Esophagus squamous epithelium (tissue), 5 donors: ENCODE measurements around the gene DIS3L2. TPM values are rescaled to one million over a fixed set of nuclear protein-coding genes. Genes with fewer than 3 reads are reported as not detected.

Experiments used
- DNase-seq: peaks from one replicate; lab custom pipeline; 2025; lab: John Stamatoyannopoulos, UW
- H3K27ac ChIP-seq, 4 donors: fragments of 200-600 bp; sonication (generic); one replicate each; pipeline ENCODE4 v1.5.1; 2016 to 2019; ENCODE audit warnings: mild to moderate bottlenecking in 1 of 4
- H3K27me3 ChIP-seq, 4 donors: fragments of 200-600 bp; sonication (generic); 1 replicate in 3 of 4; 2 replicates in 1 of 4; pipeline versions ENCODE4 v1.5.1 to v1.6.0; 2017 to 2021; ENCODE audit warnings: antibody characterized with exemption in 1 of 4
- H3K36me3 ChIP-seq, 3 donors: fragments of 200-600 bp; sonication (generic); one replicate each; pipeline ENCODE4 v1.5.1; 2016 to 2019
- H3K4me1 ChIP-seq, 3 donors: fragments of 200-600 bp; sonication (generic); one replicate each; pipeline ENCODE4 v1.5.1; 2017 to 2019
- H3K4me3 ChIP-seq, 4 donors: fragments of 200-600 bp; sonication (generic); 1 replicate in 3 of 4; 2 replicates in 1 of 4; pipeline ENCODE4 v1.5.1; 2016 to 2019; ENCODE audit warnings: mild to moderate bottlenecking in 2 of 4, moderate library complexity in 1 of 4
- H3K9me3 ChIP-seq, 3 donors: fragments of 200-600 bp; sonication (generic); one replicate each; pipeline ENCODE4 v1.5.1; 2016 to 2019
- POLR2A ChIP-seq, 4 donors: fragments of 450-650 bp; IDR thresholded peaks; one replicate each; pipeline ENCODE4 v1.6.1; 2017; ENCODE audit warnings: antibody characterized with exemption in 4 of 4, mild to moderate bottlenecking in 4 of 4, moderate library complexity in 3 of 4
- WGBS, 2 donors: methylation state at CpG; one replicate each; pipeline ENCODE4 v1.1.5; 2018; 5-methylcytosine and 5-hydroxymethylcytosine counted together
- intact Hi-C: fragments of 100-400 bp; cut with DNase I; formaldehyde crosslinking; loops from one replicate; pipeline ENCODE4 v1.15.0; 2022
- total RNA-seq, 4 donors: library from RNA; depleted of rRNA; stranded (reverse); fragments of >200 nt; gene quantifications; one replicate each; pipeline ENCODE4 v1.1.0, GENCODE V29; 2016
- TF ChIP-seq, protein P1 (sequence below), 6 experiments: fragments of 450-650 bp in 4 of 6; fragments of 200-600 bp in 2 of 6; sonication (generic) in 2 of 6; IDR thresholded peaks; one replicate each; pipeline ENCODE4 v1.5.1; 2016 to 2019; ENCODE audit warnings: antibody characterized with exemption in 6 of 6, mild to moderate bottlenecking in 4 of 6, moderate library complexity in 4 of 6
- donor health status: DM: yes; HTN: yes; CAD: no.

The DIS3L2 gene
- total RNA-seq, 4 donors from 2014 or later, result 14.5 to 42.8 (median 32.4) TPM

GRCh38 chr2:232349946-232350635, 388.6 kb downstream of the DIS3L2 start:
- H3K4me3 ChIP-seq, result no peak overlapping the region
- no peaks in the 10 kb centered on the region for H3K9me3 ChIP-seq
- H3K36me3 ChIP-seq, result no peaks in the 10 kb centered on the region
- WGBS, 2 donors, result 33 to 83% methylated on average over 1 to 9 of the region's 14 CpGs
- intact Hi-C loops, result no loop called here
- no peak for DNase-seq
- TF ChIP-seq, protein P1, sequence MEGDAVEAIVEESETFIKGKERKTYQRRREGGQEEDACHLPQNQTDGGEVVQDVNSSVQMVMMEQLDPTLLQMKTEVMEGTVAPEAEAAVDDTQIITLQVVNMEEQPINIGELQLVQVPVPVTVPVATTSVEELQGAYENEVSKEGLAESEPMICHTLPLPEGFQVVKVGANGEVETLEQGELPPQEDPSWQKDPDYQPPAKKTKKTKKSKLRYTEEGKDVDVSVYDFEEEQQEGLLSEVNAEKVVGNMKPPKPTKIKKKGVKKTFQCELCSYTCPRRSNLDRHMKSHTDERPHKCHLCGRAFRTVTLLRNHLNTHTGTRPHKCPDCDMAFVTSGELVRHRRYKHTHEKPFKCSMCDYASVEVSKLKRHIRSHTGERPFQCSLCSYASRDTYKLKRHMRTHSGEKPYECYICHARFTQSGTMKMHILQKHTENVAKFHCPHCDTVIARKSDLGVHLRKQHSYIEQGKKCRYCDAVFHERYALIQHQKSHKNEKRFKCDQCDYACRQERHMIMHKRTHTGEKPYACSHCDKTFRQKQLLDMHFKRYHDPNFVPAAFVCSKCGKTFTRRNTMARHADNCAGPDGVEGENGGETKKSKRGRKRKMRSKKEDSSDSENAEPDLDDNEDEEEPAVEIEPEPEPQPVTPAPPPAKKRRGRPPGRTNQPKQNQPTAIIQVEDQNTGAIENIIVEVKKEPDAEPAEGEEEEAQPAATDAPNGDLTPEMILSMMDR (IDR thresholded peaks at IDR 0.05), result no peak
- no peak for TF ChIP-seq POLR2A (IDR thresholded peaks at IDR 0.05)
- peaks cover 20 to 64% (median 27%) of the 10 kb centered on the region in 4 donors for H3K27me3 ChIP-seq
- H3K4me1 ChIP-seq, result peaks cover 6 to 31% (median 11%) of the 10 kb centered on the region in 3 donors
- H3K27ac ChIP-seq, result no peak overlapping the region

DNA sequence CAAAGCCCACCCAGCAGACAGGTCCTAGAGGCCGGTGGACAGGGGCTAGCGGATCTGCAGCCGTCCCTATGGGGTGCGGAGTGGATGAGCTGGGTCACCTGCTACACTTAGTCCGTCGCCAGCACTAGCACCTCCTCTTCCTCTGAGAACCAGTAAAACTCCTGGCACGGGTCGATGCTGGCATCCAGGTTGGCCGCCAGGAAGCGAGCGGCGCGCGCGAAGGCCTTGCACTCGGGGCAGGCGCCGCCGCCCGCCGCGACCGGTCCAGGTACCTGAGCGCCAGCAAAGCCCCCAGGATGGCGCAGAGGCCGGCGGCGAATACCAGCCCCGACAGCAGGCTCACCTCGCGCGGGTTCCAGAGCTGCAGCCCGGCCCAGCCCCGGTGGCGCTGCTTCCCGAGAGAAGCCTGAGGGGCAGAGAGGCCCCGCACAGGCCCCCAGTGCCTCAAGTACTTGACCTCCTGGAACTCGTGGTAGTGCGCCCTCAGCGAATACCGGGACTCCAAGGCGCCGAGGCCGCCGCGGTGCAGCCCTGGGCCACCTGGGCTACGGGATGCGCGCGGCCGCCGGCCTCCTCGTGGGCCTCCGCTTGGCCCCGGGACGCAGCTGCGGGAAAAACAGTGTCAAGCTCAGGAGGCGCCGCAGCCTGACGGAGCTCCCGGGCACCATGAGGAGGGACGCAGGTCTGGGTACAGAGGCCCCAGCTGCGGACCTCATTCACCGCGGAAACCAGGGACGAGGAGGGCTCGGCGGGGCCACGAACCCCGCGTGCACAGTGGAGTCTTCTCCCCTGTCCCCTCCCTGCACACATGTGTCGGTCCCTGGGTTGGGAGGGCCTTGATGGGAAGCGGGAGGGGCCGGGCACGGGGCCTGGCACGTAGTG, 389.5 kb downstream of the DIS3L2 start:
- TF ChIP-seq, protein P1 (IDR thresholded peaks at IDR 0.05), result no peak
- no peak for TF ChIP-seq POLR2A (IDR thresholded peaks at IDR 0.05)
- peaks cover 6 to 31% (median 11%) of the 10 kb centered on the region in 3 donors for H3K4me1 ChIP-seq
- 9 to 53% methylated on average over 3 to 18 of the region's 76 CpGs for WGBS, 2 donors
- intact Hi-C loops, result no loop called here
- no peaks in the 10 kb centered on the region for H3K36me3 ChIP-seq
- peaks cover 20 to 65% (median 27%) of the 10 kb centered on the region in 4 donors for H3K27me3 ChIP-seq
- no peak for DNase-seq
- no peaks in the 10 kb centered on the region for H3K9me3 ChIP-seq
- H3K27ac ChIP-seq, result no peak overlapping the region
- H3K4me3 ChIP-seq, result peak overlapping the region in 3 of 4 donors; percentile 5 to 46 (median 28)

DNA sequence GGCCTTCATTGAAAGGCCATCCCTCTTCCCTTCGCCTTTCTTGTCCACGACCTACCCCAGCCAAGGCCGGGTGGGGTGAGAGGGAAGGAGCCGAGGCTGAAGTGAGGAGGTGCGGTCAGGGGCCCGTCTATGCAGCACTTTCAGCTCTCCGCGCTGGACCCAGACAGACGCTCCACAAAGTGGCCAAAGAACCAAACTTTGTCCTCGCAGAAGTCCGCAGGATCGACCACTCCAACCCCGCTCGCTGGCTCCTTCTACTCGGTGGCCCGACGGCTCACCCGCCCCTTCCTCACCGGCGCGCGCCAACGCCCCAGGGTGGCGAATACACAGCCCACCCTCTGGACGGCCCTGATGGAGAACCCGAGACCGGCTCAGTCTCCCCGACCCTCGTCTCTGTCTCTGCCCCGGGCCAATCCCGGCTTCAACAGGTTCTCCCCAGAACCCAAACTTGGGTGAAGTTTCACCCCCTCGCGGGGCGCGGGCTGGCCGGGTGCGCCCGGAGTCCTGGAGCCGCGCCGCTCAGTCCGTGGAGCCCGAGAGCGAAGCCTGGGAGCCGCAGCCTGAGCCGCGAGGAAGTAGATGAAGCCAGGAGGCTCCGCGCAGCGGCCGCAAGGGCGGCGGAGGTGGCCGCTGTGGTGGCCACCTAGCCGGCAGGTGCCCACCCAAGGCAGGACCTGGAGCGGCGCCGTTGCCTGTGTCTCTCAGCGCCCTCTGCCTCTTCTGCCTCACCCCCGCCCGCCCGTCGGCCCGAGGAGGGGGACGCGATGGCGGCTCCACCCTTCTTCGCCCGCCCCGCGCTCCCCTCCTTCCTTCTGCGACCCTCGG, 390.4 kb downstream of the DIS3L2 start:
- H3K27me3 ChIP-seq, result peaks cover 20 to 65% (median 27%) of the 10 kb centered on the region in 4 donors
- 0 to 11% methylated on average over 1 to 12 of the region's 73 CpGs for WGBS, 2 donors
- H3K4me1 ChIP-seq, result peaks cover 6 to 31% (median 11%) of the 10 kb centered on the region in 3 donors
- intact Hi-C loops, result no loop called here
- DNase-seq, result no peak
- peak overlapping the region in 2 of 4 donors; percentile 2 to 46 for H3K4me3 ChIP-seq
- no peaks in the 10 kb centered on the region for H3K36me3 ChIP-seq
- H3K9me3 ChIP-seq, result no peaks in the 10 kb centered on the region
- no peak overlapping the region for H3K27ac ChIP-seq
- TF ChIP-seq, protein P1 (IDR thresholded peaks at IDR 0.05), result no peak
- no peak for TF ChIP-seq POLR2A (IDR thresholded peaks at IDR 0.05)

DNA sequence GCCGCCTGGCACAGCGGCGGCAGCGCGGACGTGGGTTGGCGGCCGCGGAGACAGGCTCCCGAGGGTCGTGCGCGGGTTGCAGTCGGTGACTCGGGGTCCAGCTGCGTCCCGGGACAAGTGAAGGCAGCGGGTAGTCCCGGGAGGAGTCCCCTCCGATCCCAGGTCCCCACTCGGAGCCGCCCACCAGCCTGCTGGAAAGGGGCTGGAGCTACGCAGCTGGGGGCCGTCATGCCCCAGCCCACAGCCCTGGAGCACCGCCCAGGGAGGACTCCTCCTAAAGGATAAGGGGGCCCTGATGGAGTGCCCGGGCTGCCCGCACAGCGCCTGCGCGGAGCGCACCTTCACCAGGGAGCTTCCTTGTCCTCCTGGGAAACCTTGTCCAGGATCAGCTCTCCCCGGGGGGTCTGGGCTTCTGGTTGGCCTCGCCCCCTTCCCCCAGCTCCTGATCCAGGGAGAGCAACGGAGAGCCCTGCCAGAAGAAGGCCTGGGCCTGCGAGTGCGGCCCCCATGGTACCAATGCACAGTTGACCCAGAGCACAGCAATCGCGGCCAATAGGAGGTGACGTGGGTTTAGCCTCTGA, 391.1 kb downstream of the DIS3L2 start:
- peak overlapping the region in 1 of 4 donors; percentile 2 for H3K4me3 ChIP-seq

More for the DNA sequence above, 391.1 kb downstream of the DIS3L2 start:
- TF ChIP-seq POLR2A (IDR thresholded peaks at IDR 0.05), result no peak
- TF ChIP-seq, protein P1 (IDR thresholded peaks at IDR 0.05), result no peak
- DNase-seq, result no peak
- intact Hi-C loops, result no loop called here
- Histone ChIP-seq H3K4me1 (peaks cover 6 to 31% (median 11%) of the 10 kb centered on the region in 3 donors), H3K9me3 (no peaks in the 10 kb centered on the region), H3K36me3 (no peaks in the 10 kb centered on the region), H3K27ac (no peak overlapping the region), H3K27me3 (peaks cover 20 to 65% (median 27%) of the 10 kb centered on the region in 4 donors)
- WGBS, 2 donors, result 63% methylated on average over 4 of the region's 39 CpGs; no CpG with 5 or more reads in 1 of the 2 donors
